Cardiac atrium fibroblast (primary cell): ENCODE measurements around the gene AGFG2. TPM values are rescaled to one million over a fixed set of nuclear protein-coding genes. Genes with fewer than 3 reads are reported as not detected.

Source experiments
- total RNA-seq: library from RNA; depleted of rRNA; stranded (reverse); fragments of >200 nt; gene quantifications from 2 replicates; pipeline ENCODE4 v1.2.3, GENCODE V29; 2015

The AGFG2 gene, protein sequence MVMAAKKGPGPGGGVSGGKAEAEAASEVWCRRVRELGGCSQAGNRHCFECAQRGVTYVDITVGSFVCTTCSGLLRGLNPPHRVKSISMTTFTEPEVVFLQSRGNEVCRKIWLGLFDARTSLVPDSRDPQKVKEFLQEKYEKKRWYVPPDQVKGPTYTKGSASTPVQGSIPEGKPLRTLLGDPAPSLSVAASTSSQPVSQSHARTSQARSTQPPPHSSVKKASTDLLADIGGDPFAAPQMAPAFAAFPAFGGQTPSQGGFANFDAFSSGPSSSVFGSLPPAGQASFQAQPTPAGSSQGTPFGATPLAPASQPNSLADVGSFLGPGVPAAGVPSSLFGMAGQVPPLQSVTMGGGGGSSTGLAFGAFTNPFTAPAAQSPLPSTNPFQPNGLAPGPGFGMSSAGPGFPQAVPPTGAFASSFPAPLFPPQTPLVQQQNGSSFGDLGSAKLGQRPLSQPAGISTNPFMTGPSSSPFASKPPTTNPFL
- total RNA-seq, result 24.3 and 43.0 TPM in 2 replicates

DNA sequence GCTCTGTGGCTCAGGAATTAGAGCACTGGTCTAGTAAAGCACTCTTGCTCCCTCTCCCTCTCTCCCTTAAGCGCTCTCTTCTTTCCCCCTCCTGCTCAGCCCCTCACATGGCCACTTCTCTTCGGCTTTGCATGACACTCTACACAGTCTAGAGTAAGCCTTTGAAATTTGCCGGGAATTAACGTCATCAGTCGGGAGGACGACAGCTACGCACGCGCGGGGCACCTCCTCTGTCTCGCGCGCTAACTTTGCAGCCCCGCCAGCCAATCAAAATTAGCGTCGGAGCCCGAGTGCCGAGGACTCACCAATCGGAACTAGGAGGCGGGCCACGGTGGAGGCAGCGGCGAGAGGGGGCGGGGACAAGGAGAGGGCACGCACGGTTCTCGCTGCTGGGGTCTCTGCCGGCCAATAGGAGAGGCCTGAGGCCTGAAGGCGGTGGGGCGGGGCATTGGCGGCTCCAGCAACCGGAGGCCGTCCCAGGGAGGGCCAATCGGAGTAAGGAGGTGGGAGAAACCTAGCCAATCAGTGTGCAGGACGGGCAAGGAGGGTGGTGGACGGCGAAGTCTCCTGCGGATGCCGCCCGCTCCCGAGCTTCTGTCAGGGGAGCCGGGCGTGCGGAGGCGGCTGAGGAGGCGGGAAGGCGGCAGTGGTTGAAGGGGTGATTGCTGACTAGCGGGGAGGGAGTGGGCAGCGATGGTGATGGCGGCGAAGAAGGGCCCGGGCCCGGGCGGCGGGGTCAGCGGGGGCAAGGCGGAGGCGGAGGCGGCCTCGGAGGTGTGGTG lies at the start of gene AGFG2:
AGFG2 (plus strand) TSS at position 550 of the 782 bp plus-strand sequence; CDS start at position 694, 144 bp downstream.

DNA sequence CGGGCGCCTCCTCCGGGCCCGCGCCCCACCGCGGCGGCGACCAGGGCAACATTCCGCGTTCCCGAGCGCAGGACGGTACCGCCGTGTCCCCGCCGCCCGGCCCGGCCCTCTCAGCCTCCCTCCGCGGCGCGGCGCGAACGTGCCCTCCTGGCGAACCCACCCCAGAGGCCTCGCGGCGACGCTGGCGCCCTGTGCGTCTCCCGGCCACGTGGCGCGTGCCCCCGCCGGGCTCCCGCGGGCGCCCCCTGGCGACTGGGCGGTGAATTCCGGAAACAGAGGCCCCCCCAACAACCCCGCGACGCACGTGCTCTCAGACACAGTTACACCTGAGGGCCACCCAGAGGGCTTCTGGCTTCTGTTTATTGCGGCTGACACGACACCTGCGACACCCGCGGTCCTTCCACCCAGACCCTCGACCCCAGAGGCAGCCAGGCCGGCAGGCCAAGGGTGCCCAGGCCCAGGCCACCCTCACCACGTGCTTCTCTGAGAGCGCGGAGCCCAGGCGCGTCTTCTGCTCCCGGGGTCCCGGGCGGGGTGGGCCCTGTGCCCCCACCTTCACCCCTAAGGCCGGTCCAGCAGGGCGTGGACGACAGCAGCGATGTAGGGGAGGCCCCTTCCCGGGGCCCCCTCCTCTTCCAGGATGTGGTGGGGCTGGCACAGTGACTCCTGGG lies 34.8 kb downstream of the AGFG2 start, which contains the start of gene SAP25:
SAP25 (minus strand) TSS at position 210 of the 671 bp plus-strand sequence; CDS start at position 52, 158 bp downstream.

DNA sequence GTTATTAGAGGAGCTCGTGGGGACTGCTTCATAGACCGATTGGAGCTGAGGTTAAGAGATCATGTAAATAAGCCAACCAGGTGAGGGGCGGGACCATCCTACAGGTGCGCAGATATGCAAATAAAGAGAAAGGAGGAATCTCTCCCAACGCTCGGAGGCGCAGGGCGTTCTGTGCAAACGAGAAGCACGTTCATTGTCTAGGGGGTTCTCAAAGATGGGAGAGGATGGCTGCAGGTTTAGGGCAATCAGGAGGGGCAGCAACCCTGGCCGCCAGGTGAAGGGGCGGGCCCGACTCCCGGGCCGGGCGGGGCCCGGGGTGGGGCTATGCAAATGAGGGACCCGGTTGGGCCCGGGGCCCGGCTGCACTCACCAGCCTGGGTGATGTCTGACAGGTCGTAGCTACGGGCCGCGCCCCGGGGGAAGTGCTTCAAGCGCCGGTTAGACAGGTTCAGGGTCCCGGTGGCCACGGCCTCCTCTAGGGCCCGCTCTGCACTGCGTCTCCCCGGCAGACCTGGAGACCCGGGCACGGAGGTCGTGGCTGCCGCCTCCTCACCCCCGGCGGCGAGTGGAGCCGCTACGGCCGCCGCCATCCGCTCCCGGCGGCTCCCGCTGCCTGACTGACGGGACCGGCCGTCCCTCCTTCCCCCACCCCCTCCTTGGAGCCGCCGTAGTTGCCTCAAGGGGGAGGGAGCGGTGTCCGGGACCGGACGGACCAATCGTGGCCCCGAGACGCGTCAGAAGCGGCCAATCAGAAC lies 46.7 kb downstream of the AGFG2 start, which contains the start of gene LRCH4:
LRCH4 (minus strand) TSS at position 619 of the 755 bp plus-strand sequence; CDS start at position 590, 29 bp downstream.

DNA sequence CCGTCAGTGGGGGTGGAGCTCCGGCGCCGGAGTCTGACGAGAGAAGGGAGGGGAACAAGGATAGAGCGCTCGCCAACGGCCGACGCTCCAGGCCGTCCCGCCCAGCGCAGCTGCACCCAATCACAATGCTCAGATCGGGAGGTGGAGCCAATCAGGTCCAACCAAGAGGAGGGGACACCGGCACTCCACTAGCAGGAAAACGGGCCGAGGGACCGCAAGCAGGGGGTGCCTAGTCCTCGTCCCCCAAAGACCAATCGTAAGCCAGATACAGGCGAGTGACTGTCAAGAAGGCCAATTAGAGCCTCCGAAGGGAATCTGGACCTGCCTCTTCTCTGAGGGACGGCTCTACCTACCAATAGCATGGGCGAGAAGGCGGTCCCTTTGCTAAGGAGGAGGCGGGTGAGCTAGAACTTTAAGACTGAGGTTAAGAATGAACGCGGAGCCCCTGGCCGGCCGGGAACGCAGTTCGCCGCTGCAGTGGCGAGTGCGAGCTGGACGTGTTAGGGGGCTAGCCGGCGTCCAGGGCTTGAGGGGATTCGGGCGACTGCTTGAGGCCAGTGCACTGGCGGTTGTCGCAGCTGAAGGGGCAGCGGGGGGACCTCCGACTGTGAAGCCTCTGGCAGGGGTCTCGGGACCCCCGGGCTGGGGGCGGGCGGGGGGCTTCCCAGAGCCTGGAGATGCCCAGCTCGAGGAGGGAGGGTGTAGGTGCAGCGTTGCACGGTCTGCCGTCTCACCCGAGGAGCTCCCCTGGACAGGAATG lies 47.4 kb downstream of the AGFG2 start, which contains the start of gene FBXO24:
FBXO24 (plus strand) TSS at position 63 of the 760 bp plus-strand sequence; CDS start at position 361, 298 bp downstream.

DNA sequence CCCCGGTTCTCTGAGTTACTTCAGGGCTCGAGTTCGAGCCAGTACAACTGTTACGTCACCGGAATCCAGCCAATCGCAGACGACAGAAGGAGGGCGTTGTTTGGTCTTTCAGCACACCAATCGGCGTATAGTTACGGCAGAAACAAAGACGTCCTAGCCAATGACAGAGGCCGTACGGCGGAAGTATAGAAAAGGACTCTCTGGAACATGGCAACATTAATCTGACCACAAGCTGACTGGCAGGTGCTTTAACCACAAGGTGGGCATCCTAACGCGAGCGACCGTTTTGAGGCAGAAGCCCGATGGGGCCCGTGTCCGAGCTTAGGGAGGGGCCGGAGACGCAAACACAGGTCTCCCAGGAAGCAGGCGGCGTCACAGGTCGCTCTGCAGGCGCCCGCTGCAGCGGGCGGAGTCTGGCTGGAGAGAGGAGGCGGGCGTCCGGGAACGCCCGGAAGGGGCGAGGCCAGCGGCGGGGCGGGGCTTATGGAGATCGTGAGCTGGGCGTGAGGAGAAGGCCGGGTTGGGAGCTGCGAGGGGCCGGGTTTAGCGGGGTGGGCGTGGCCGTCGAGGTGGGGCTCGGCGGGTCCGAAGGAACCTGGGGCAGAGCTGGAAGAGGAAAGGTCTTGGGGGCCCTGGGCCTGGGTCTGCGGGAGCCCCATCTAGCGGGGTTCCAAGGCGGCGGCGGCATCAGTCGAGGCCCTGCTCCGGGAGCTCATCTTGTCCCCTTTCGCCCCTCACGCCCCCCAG lies 73.2 kb downstream of the AGFG2 start, which contains the start of gene MOSPD3:
MOSPD3 (plus strand) TSS at position 558 of the 747 bp plus-strand sequence. CDS start 252 bp downstream, outside the sequence.

Other genes starting within 250 kb of the AGFG2 start
- gene SPDYE3, start 231.5 kb upstream of the AGFG2 start, total RNA-seq, result not detected in 2 replicates
- 13.5 and 19.0 TPM in 2 replicates for gene PILRB, start 181.1 kb upstream of the AGFG2 start, total RNA-seq
- gene PILRA, start 165.7 kb upstream of the AGFG2 start, total RNA-seq, result 0.32 and 1.1 TPM in 2 replicates
- gene ZCWPW1, start 110.5 kb upstream of the AGFG2 start, total RNA-seq, result 0.72 and 0.81 TPM in 2 replicates
- gene MEPCE, start 109.4 kb upstream of the AGFG2 start, total RNA-seq, result 30.8 and 32.3 TPM in 2 replicates
- 8.3 and 16.2 TPM in 2 replicates for gene PPP1R35, start 102.7 kb upstream of the AGFG2 start, total RNA-seq
- 1.5 TPM in 1 of 2 replicates, not detected in the other for gene SPACDR, start 74.9 kb upstream of the AGFG2 start, total RNA-seq
- gene TSC22D4, start 60.0 kb upstream of the AGFG2 start, total RNA-seq, result 53.6 and 78.3 TPM in 2 replicates
- gene NYAP1, start 55.3 kb upstream of the AGFG2 start, total RNA-seq, result 2.4 and 7.0 TPM in 2 replicates
- not detected in 2 replicates for gene SAP25, start 34.7 kb downstream of the AGFG2 start, total RNA-seq
- gene LRCH4, start 46.9 kb downstream of the AGFG2 start, total RNA-seq, result 35.0 and 56.3 TPM in 2 replicates
- gene FBXO24, start 47.1 kb downstream of the AGFG2 start, total RNA-seq, result 0.65 and 3.1 TPM in 2 replicates
- 131 and 244 TPM in 2 replicates for gene PCOLCE, start 63.2 kb downstream of the AGFG2 start, total RNA-seq
- 12.8 and 30.7 TPM in 2 replicates for gene MOSPD3, start 73.3 kb downstream of the AGFG2 start, total RNA-seq
- 2.9 and 4.5 TPM in 2 replicates for gene TFR2, start 102.3 kb downstream of the AGFG2 start, total RNA-seq
- not detected in 2 replicates for gene ACTL6B, start 117.2 kb downstream of the AGFG2 start, total RNA-seq
- 215 and 238 TPM in 2 replicates for gene GNB2, start 134.5 kb downstream of the AGFG2 start, total RNA-seq
- 11.0 and 15.0 TPM in 2 replicates for gene GIGYF1, start 155.0 kb downstream of the AGFG2 start, total RNA-seq
- 21.5 and 28.7 TPM in 2 replicates for gene POP7, start 166.9 kb downstream of the AGFG2 start, total RNA-seq
- gene EPO, start 181.3 kb downstream of the AGFG2 start, total RNA-seq, result not detected in 2 replicates
- not detected in 2 replicates for gene ZAN, start 194.4 kb downstream of the AGFG2 start, total RNA-seq